ENCODE results near the gene EML6.

Gene EML6

DNA sequence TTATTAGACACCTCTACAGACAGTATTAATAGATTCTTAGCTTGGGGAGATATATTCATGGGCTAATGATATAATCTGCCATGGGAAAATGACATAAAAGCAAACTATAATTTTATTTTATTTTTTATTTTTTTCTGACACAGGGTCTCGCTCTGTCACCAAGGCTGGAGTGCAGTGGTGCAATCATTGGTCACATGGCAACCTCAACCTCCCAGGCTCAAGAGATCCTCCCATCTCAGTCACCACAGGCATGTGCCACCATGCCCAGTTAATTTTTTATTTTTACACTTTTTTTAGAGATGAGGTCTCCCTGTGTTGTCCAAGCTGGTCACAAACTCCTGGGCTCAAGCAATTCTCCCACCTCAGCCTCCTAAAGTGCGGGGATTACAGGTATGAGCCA lies 287.5 kb downstream of the EML6 start:
- DNase-seq: no peak

DNA sequence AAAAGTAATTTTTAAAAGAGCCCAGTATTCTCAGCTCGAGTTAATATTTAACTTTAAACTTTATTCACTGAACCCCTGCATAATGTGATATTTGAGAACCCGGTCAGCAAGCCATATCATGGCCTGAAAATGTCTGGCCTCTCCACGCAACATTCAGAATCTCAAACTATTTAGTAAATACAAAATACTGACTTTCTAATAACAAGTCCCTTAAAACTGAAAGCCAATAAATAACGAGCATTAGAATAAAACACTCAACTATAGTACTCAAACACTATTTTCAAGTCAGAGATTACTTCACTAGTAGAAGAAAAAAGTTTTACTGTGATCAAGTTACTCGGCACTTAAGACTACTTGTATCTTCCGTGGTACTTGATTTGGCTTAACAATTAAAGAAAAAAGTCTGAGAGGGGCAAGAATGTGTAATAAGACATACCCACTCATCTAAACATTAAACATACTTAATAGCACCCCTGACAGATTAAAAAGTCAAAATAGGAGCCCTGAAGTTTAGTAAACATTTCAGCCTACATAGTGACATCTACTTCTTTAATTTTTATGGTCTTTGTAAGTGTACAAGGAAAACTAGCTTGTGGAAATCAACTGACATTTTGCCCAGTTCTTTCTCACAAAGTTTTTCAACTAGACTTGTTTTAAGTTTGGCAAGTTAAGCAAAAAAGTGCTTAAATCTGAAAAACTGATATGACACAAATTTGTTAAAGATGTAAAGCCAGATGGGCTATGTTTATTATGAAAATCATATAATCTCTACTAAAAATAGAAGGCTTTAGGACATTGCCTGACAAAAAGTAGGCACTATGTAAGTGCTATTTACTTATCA lies 288.6 kb downstream of the EML6 start:
- DNase-seq: no peak

DNA sequence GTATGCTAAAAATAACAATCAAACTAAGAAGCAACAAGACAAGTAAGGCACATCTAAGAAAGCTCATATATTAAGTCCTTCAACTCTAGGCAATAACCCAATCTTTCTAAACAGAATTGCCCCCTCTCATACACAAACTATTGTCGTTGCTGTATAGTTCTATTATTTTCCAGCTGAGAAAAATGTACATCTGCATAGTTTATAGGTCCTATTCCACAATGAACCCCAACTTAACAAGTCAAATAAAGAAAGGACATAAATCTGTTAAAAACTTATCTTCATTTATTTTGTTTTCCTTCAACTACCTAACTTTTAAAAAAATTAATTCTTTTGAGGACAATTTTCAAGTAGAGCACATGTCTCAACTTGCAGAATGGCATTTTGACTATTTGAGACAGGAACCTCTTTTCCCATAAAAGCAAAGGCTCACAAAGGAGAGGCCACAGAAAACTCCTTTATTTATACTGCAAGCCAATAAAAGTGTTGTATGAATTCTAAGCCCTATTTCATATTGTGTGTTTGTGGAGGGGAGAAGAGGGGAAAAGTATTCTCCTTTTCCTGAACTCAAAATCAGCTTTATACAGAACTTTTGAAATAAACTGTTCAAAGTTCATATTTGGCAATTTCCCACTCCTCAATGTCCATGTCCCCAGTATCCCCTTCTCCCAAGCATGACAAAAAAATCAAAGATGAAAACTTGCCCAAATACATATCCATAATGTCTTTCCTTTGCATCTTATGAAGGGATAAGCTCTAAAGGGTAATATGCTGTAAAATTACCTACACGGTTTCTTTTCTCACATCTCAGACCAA lies 289.4 kb downstream of the EML6 start:
- DNase-seq: no peak

DNA sequence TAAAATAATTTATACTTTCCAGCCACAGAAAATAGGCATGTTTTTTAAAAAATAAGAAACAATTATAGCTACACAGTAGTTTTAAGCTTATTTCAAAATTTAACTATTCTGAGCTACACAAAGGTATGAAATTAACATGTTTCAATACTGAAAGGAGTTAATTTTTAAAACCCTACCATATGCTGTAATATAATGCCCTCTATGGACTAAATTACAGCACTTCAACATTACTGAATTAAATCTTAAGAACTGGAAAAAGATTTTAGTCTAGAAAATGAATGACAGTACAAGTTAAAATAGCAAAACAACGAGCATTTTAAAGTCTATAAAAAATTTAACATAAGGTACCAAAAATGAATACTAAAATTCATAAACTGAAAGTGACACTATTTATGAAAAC lies 290.5 kb downstream of the EML6 start:
- DNase-seq: no peak

DNA sequence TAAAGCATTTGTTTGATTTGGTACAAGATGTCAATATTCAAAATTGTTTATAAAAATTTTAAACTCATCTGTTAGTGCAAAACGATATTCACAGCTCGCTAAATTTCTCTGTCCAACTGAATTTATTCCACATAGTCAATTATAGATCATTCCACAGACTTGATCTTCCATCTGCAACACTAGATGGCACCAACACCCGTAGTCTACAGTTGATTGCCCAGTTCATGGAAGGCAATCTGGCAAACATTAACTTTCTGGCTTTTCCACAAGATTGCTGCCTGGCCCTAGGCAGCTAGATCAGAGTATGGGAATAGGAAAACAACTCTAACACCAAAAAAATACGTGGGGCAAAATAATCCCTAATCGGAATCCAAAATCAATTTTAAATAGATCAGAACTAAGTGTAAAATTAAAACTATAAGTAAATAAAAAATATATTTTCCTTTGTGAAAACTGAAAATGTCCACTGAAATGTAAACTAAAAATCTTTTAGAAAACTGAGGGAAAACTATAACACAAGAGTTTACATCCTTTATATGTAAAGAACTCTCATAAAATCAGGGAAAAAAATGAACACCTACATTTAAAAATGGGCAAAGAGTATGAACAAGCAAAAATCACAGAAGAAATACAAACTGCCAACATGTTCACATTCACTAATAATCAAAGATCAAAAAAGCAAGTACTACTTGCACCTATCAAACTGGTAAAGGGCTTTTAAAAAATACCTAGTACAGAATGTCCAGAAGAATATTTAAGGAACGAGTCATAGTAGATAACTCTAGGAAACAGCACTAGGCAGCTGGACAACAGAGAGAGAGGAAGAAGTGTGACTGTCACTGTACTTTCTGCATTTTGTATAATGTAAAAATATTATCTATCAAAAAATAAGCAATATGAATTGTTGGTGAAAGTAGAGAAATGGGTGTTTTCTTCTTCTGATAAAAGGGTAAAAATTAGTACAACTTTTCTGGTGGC lies 291.8 kb downstream of the EML6 start:
- peak; percentile 23 for DNase-seq

DNA sequence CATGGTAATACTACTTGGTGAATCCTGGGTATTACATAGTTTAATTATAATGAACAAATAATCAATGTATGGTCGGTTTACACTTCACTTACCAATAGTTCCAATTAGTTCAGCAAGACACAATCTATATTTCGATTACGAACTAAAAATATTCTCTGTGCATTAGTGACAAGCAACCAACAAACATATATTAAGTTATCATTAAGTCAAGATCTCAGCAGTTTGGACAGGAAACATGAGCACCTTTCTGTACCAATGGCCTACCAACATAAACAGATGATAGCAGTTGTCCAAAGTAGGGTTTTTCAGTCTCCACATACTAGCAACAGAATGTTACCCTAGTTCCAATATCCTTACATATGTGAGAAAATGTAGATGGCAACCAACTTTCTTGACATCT lies 294.0 kb downstream of the EML6 start:
- DNase-seq: no peak

DNA sequence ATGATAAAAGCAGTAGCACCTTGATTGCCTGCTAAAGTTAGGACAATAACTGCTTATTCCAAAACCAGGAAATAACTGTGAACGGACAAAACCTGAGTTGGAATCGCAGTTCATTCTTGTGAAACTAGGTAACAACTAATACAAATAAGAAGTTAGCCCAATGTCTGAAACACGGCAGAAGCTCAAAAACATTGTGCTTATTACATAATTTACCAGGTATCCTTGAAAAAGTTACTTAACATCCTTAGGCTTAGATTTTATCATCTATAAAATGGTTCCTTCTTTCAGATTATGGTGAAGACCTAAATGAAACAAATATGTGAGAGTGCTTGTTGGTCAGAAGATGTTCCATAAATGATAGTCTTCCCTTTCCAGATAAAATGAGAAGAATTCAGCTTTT lies 294.4 kb downstream of the EML6 start:
- no peak for DNase-seq

DNA sequence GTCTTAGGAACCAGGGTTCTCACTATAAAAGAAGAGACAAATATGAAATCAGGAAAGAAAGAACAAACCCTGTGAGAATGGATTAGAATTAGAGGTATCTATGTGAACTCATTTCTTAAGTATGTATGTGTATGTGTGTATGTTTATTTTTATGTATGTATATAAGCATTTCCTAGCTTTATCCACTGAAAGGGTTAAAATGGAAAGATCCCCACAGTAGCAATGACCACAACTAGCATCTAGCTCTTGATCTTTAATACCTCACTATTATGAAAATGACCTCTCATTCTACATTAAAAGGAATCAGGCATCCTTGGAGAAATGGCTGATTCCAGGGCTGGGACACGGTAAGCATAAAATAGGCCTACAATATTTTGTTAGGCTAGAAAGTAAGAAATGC lies 295.2 kb downstream of the EML6 start:
- DNase-seq: no peak

DNA sequence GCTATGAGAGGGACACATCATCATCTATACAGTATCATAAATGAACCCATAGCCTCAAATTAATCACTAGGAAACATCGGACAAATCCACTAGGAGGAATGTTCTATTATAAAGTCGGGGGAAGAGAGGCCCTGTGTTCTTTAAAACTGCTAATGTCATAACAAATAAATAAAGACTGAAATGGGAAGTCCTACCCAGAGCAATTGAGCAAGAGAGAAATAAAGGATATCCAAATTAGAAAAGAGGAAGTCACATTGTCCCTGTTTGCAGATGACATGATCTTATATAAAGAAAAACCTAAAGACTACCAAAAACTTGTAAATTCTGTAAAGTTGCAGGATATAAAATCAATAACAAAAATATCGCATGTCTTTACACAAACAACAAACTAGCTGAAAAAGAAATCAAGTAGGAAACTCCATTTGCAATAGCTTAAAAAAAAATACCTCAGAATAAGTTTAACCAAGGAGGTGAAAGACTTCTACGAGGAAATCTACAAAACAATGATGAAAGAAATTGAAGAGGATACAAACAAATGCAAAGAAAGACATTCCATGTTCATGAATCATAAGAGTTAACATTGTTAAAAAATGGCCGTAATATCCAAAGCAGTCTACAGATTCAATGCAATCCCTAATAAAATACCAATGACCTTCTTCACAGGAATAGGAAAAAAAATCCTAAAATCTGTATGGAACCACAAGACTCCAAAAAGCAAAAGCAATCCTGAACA lies 296.2 kb downstream of the EML6 start:
- no peak for DNase-seq
